HUES48 (cell line): ENCODE data around the gene SLC35B2.

ENCODE experiments used
- H3K27ac ChIP-seq: one replicate; pipeline ENCODE4 v1.7.0; 2013; ENCODE audit warnings: low read depth, low read length, inconsistent platforms
- H3K27me3 ChIP-seq: 2 replicates; pipeline ENCODE4 v1.6.1; 2013; ENCODE audit warnings: mild to moderate bottlenecking, low read length; ENCODE audit not compliant: control insufficient read depth, insufficient read depth
- H3K36me3 ChIP-seq: 2 replicates; pipeline ENCODE4 v1.6.1; 2013; ENCODE audit warnings: low read length; ENCODE audit not compliant: control insufficient read depth, insufficient read depth
- H3K4me1 ChIP-seq: 2 replicates; pipeline ENCODE4 v1.6.1; 2013; ENCODE audit warnings: mild to moderate bottlenecking, low read length; ENCODE audit not compliant: control insufficient read depth, insufficient read depth
- H3K4me3 ChIP-seq: 2 replicates; pipeline ENCODE4 v1.5.1; 2013; ENCODE audit warnings: mild to moderate bottlenecking, low read depth, low read length
- H3K9ac ChIP-seq: 2 replicates; pipeline ENCODE4 v1.6.1; 2013; ENCODE audit warnings: mild to moderate bottlenecking, low read depth, low read length, moderate library complexity
- H3K9me3 ChIP-seq: 2 replicates; pipeline ENCODE4 v1.6.1; 2013; ENCODE audit warnings: low read length; ENCODE audit not compliant: control insufficient read depth, insufficient read depth

SLC35B2 gene

GRCh38 chr6:44284867-44285266 is 27.5 kb upstream of the SLC35B2 start:
- H3K9me3 ChIP-seq: no peaks in the 10 kb centered on the region
- peaks cover 28% of the 10 kb centered on the region for H3K27me3 ChIP-seq
- H3K36me3 ChIP-seq: no peaks in the 10 kb centered on the region
- H3K27ac ChIP-seq: no peak overlapping the region
- H3K4me1 ChIP-seq: no peaks in the 10 kb centered on the region
- no peak overlapping the region for H3K9ac ChIP-seq
- H3K4me3 ChIP-seq: no peak overlapping the region

- no peak overlapping the region for H3K4me3 ChIP-seq
- H3K36me3 ChIP-seq: no peaks in the 10 kb centered on the region
- H3K9me3 ChIP-seq: no peaks in the 10 kb centered on the region
- no peaks in the 10 kb centered on the region for H3K4me1 ChIP-seq
- H3K27ac ChIP-seq: no peak overlapping the region
- peaks cover 28% of the 10 kb centered on the region for H3K27me3 ChIP-seq
- no peak overlapping the region for H3K9ac ChIP-seq
These were observed 26.8 kb upstream of the SLC35B2 start for GRCh38 chr6:44284121-44284520.

GRCh38 chr6:44278774-44279697 is 21.7 kb upstream of the SLC35B2 start:
- peaks cover 4% of the 10 kb centered on the region; the same call in 1 of the 2 replicates for H3K4me1 ChIP-seq
- H3K4me3 ChIP-seq: no peak overlapping the region
- H3K9me3 ChIP-seq: no peaks in the 10 kb centered on the region
- no peak overlapping the region for H3K27ac ChIP-seq
- H3K36me3 ChIP-seq: no peaks in the 10 kb centered on the region
- H3K9ac ChIP-seq: no peak overlapping the region
- H3K27me3 ChIP-seq: peaks cover 51% of the 10 kb centered on the region

- Histone ChIP-seq H3K27me3 (peaks cover 47% of the 10 kb centered on the region), H3K9ac (no peak overlapping the region), H3K4me1 (peaks cover 4% of the 10 kb centered on the region; the same call in 1 of the 2 replicates), H3K9me3 (no peaks in the 10 kb centered on the region), H3K4me3 (no peak overlapping the region), H3K27ac (no peak overlapping the region), H3K36me3 (no peaks in the 10 kb centered on the region)
These were observed 21.0 kb upstream of the SLC35B2 start for GRCh38 chr6:44278315-44278714.

GRCh38 chr6:44277763-44278162 is 20.4 kb upstream of the SLC35B2 start:
- Histone ChIP-seq H3K9ac (no peak overlapping the region), H3K27ac (no peak overlapping the region), H3K9me3 (no peaks in the 10 kb centered on the region), H3K36me3 (no peaks in the 10 kb centered on the region), H3K4me1 (peaks cover 4% of the 10 kb centered on the region; the same call in 1 of the 2 replicates), H3K4me3 (no peak overlapping the region), H3K27me3 (peaks cover 46% of the 10 kb centered on the region)

GRCh38 chr6:44276667-44277640 is 19.6 kb upstream of the SLC35B2 start:
- Histone ChIP-seq H3K27ac (no peak overlapping the region), H3K9ac (no peak overlapping the region), H3K27me3 (peaks cover 46% of the 10 kb centered on the region), H3K4me3 (no peak overlapping the region), H3K36me3 (no peaks in the 10 kb centered on the region), H3K9me3 (no peaks in the 10 kb centered on the region), H3K4me1 (peaks cover 4% of the 10 kb centered on the region; the same call in 1 of the 2 replicates)

- Histone ChIP-seq H3K9ac (no peak overlapping the region), H3K4me3 (peak overlapping the region; percentile 34; the same call in 1 of the 2 replicates), H3K27ac (no peak overlapping the region), H3K9me3 (no peaks in the 10 kb centered on the region), H3K36me3 (no peaks in the 10 kb centered on the region), H3K27me3 (peaks cover 46% of the 10 kb centered on the region), H3K4me1 (peaks cover 14% of the 10 kb centered on the region)
These were observed 18.7 kb upstream of the SLC35B2 start for GRCh38 chr6:44275749-44276648.

- H3K9me3 ChIP-seq: no peaks in the 10 kb centered on the region
These were observed 18.0 kb upstream of the SLC35B2 start for GRCh38 chr6:44275271-44275748.

GRCh38 chr6:44273617-44274016 is 16.3 kb upstream of the SLC35B2 start:
- no peak overlapping the region for H3K27ac ChIP-seq
- peaks cover 61% of the 10 kb centered on the region for H3K27me3 ChIP-seq
- no peak overlapping the region for H3K9ac ChIP-seq
- no peaks in the 10 kb centered on the region for H3K36me3 ChIP-seq
- H3K4me1 ChIP-seq: peaks cover 19% of the 10 kb centered on the region
- no peak overlapping the region for H3K4me3 ChIP-seq
- no peaks in the 10 kb centered on the region for H3K9me3 ChIP-seq

More at GRCh38 chr6:44275271-44275748, 18.0 kb upstream of the SLC35B2 start:
- Histone ChIP-seq H3K4me1 (peaks cover 14% of the 10 kb centered on the region), H3K4me3 (no peak overlapping the region; the same call in 1 of the 2 replicates), H3K36me3 (no peaks in the 10 kb centered on the region), H3K27me3 (peaks cover 46% of the 10 kb centered on the region), H3K27ac (no peak overlapping the region), H3K9ac (no peak overlapping the region)

GRCh38 chr6:44272999-44273566 is 15.8 kb upstream of the SLC35B2 start:
- no peaks in the 10 kb centered on the region for H3K36me3 ChIP-seq
- peaks cover 59% of the 10 kb centered on the region for H3K27me3 ChIP-seq
- H3K27ac ChIP-seq: no peak overlapping the region
- peaks cover 25% of the 10 kb centered on the region for H3K4me1 ChIP-seq
- no peaks in the 10 kb centered on the region for H3K9me3 ChIP-seq
- no peak overlapping the region for H3K9ac ChIP-seq
- no peak overlapping the region for H3K4me3 ChIP-seq
